ENCODE data around the gene KCNQ1. TPM values are rescaled to one million over a fixed set of nuclear protein-coding genes. Genes with fewer than 3 reads are reported as not detected.

Gene KCNQ1
- total and polyA plus RNA-seq, 9 of the 15 experiments (the other 6 are each of a cell fraction or from before 2014, with no cell fraction given): 0.44 TPM; not detected in 8

DNA sequence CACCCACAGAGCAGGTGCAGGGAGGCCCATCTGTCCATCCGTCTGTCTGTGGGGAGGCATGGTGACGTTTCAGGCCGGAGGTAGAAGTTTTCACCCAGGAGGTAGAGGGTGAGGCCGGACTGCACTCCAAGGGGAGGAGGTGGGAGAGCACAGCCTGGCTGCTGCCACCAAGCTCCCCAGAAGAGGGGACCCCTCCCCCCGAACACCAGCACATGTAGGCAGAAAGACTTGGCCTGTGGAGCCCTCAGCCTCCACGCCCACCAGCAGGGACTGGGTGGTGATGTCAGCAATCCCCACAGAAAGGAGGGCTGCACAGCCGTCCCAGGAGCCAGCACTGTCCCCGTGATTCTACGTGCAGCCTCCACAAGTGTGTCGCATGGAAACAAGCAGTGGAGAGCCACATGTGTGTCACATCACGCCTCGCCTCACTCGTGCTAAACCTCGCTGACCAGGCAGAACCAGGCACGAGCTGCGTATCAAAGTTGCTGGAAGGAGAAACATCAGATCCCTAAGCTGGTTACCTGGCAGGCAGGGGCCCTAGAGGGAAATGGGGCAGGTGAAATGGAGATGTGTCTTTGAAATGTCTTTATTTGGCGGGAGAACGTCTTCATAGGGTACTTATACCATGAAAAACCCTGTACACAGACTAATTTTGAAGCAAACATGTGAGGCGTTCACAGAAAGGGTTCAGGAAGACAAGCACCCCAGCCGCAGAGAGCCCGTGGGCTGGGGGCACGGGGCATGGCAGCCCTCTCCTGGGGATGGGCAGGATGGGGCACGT, 391.7 kb downstream of the KCNQ1 start (continued):
- TF ChIP-seq, protein P1, sequence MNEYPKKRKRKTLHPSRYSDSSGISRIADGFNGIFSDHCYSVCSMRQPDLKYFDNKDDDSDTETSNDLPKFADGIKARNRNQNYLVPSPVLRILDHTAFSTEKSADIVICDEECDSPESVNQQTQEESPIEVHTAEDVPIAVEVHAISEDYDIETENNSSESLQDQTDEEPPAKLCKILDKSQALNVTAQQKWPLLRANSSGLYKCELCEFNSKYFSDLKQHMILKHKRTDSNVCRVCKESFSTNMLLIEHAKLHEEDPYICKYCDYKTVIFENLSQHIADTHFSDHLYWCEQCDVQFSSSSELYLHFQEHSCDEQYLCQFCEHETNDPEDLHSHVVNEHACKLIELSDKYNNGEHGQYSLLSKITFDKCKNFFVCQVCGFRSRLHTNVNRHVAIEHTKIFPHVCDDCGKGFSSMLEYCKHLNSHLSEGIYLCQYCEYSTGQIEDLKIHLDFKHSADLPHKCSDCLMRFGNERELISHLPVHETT (CRISPR knock-in tag; conservative IDR thresholded peaks at IDR 0.05 in 1 of 2, IDR thresholded peaks at IDR 0.05 in 1 of 2): no peak
- no peak for TF ChIP-seq NR1H2 (CRISPR knock-in tag; IDR thresholded peaks at IDR 0.05)
- TF ChIP-seq ATF1 (CRISPR knock-in tag; IDR thresholded peaks at IDR 0.05): no peak
- 0 out of 2 replicates have a peak, but pooled peaks have one; percentile 28 for TF ChIP-seq ATF1 (tag; IDR thresholded peaks at IDR 0.05)
- TF ChIP-seq, protein P2, sequence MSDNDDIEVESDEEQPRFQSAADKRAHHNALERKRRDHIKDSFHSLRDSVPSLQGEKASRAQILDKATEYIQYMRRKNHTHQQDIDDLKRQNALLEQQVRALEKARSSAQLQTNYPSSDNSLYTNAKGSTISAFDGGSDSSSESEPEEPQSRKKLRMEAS (CRISPR knock-in tag; IDR thresholded peaks at IDR 0.05): peak; percentile 55; the same call in 1 of the 2 replicates

DNA sequence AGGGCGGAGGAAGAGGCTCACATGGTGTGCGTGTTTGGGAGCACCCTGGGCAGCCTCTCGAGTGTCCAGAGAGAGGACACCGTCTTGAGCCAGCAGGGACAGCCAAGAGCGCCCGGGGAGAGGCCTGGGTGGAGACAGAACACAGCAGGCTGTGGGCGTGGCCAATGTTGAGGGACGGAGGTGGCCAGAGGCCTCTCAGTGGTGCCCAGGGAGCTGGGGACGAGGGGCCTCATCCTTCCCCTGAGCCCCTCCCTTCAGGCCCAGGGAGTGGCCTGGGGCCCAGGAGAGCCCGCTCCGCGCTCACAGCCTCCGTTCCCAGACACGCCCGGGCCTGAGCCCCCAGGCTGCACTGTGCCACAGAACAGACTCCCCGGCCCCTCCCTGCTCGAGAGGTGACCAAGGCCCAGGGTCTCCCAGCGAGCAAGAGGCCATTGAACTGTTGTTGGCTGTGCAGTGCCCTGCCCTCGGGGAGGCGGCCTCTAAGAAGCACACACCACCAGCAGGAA, 392.3 kb downstream of the KCNQ1 start:
- 15% methylated on average over 12 of the region's 20 CpGs for WGBS (ENCODE audit: insufficient coverage, low coverage, missing lambda C conversion rate)
- CTCF ChIA-PET (ENCODE audit: low intra/inter-chr PET ratio): no interaction called here
- Histone ChIP-seq H3K79me2 (ENCODE audit: control insufficient read depth, insufficient read depth, low read length) (no peaks in the 10 kb centered on the region), H2AFZ (ENCODE audit: low read depth, low read length) (peak overlapping the region; percentile 77), H3K4me1 (replicated peaks in 1 of 2; ENCODE audit: control insufficient read depth in 2 of 2, insufficient read depth in 2 of 2, low read length in 2 of 2) (peaks cover 10 to 84% of the 10 kb centered on the region in 2 experiments), H4K20me1 (replicated peaks; ENCODE audit: control insufficient read depth, insufficient read depth, low read length) (no peaks in the 10 kb centered on the region), H3K9ac (ENCODE audit: insufficient read depth in 1 of 2, low read depth in 2 of 2, low read length in 2 of 2) (peak overlapping the region in 1 of 2 experiments; percentile 88; a peak in 2 of 4 replicates), H3K36me3 (ENCODE audit: control insufficient read depth, insufficient read depth, low read length) (no peaks in the 10 kb centered on the region), H3K9me3 (replicated peaks; ENCODE audit: control insufficient read depth, insufficient read depth, low read depth, low read length) (no peaks in the 10 kb centered on the region), H3K4me3 (no peak overlapping the region), H3K27me3 (ENCODE audit: control insufficient read depth in 2 of 2, insufficient read depth in 2 of 2, low read length in 2 of 2) (peaks cover 0 to 13% of the 10 kb centered on the region in 2 experiments; a peak in 2 of 5 replicates), H3K9me1 (ENCODE audit: control insufficient read depth, insufficient read depth, low read length) (no peaks in the 10 kb centered on the region), H3K4me2 (ENCODE audit: insufficient read depth, low read length) (peak overlapping the region; percentile 10; the same call in 1 of the 2 replicates), H3K27ac (ENCODE audit: extremely low read depth, low read depth, low read length) (no peak overlapping the region)
- intact Hi-C loops (cut with micrococcal nuclease) (no loop called here), in situ Hi-C loops (cut with MboI) (no loop called here)
- POLR2A ChIA-PET: interaction anchor here (0.7 to 1.1 kb wide), 4 partner anchors 25 to 138 kb away, joined by 3 to 4 read pairs (median 3); partner anchors contain the start of genes CDKN1C and KCNQ1OT1
- peak; percentile 48 for FAIRE-seq
- peak; percentile 82 to 85 (median 84) for DNase-seq (ENCODE audit: extremely low read depth in 1 of 4, low spot score in 3 of 4)
- ATAC-seq: peak; percentile 99
- no TSS peak for BruUV-seq (replicated peaks)
- TF ChIP-seq, protein P3, sequence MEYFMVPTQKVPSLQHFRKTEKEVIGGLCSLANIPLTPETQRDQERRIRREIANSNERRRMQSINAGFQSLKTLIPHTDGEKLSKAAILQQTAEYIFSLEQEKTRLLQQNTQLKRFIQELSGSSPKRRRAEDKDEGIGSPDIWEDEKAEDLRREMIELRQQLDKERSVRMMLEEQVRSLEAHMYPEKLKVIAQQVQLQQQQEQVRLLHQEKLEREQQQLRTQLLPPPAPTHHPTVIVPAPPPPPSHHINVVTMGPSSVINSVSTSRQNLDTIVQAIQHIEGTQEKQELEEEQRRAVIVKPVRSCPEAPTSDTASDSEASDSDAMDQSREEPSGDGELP (CRISPR knock-in tag; IDR thresholded peaks at IDR 0.05; ENCODE audit: borderline replicate concordance): peak; percentile 45; the same call in 1 of the 2 replicates
- peak; percentile 52 for TF ChIP-seq HMGN3 (IDR thresholded peaks at IDR 0.05; ENCODE audit: borderline replicate concordance, extremely low read depth, insufficient read length, low read depth, low read length)
